NK-92 (cell line): ENCODE data around the gene TMEM9B.
A peak's percentile ranks its signal among the peaks of the same experiment; 100 is the strongest.
"Not testable (repeated sequence)": the region's sequence is repeated elsewhere in the genome, so short reads cannot be mapped to it uniquely, and the experiment has no call there.

Experiments used
- DNase-seq: peaks from one replicate; lab custom pipeline; 2025; ENCODE audit not compliant: unreplicated experiment; lab: John Stamatoyannopoulos, UW

Gene TMEM9B

GRCh38 chr11:8973121-8973520 is 8.9 kb upstream of the TMEM9B start:
- DNase-seq = no peak

- DNase-seq = no peak
Measured at GRCh38 chr11:8971924-8972316, 7.7 kb upstream of the TMEM9B start.

- no peak for DNase-seq
Measured at GRCh38 chr11:8971196-8971923, 7.1 kb upstream of the TMEM9B start.

- DNase-seq = no peak
Measured at GRCh38 chr11:8967184-8967583, 2.9 kb upstream of the TMEM9B start.

- DNase-seq = peak; percentile 15
Measured at GRCh38 chr11:8963569-8964323, 496 bp downstream of the TMEM9B start.

GRCh38 chr11:8962841-8963240 is 1.4 kb downstream of the TMEM9B start:
- DNase-seq = no peak

GRCh38 chr11:8961401-8961800 is 2.8 kb downstream of the TMEM9B start:
- DNase-seq = no peak

- DNase-seq = no peak
Measured at GRCh38 chr11:8959546-8960166, 4.6 kb downstream of the TMEM9B start.

GRCh38 chr11:8956860-8957259 is 7.4 kb downstream of the TMEM9B start:
- DNase-seq = no peak

GRCh38 chr11:8948886-8949285 is 15.4 kb downstream of the TMEM9B start:
- DNase-seq = no peak

GRCh38 chr11:8947230-8947943 is 16.9 kb downstream of the TMEM9B start:
- no peak for DNase-seq

GRCh38 chr11:8942518-8943066 is 21.6 kb downstream of the TMEM9B start, which contains the start of gene ASCL3:
Gene ASCL3, minus strand, starts transcription at chr11:8943016. Its CDS starts 4,855 bp downstream, at chr11:8938161.
- no peak for DNase-seq

- DNase-seq = no peak
Measured at GRCh38 chr11:8941341-8942103, 22.7 kb downstream of the TMEM9B start.

GRCh38 chr11:8937659-8938058 is 26.6 kb downstream of the TMEM9B start:
- no peak for DNase-seq

- DNase-seq = no peak
Measured at GRCh38 chr11:8937159-8937558, 27.1 kb downstream of the TMEM9B start.

- not testable (repeated sequence) for DNase-seq
Measured at GRCh38 chr11:8935789-8936188, 28.5 kb downstream of the TMEM9B start.

- no peak for DNase-seq
Measured at GRCh38 chr11:8934742-8935488, 29.3 kb downstream of the TMEM9B start.

- no peak for DNase-seq
Measured at GRCh38 chr11:8933931-8934330, 30.3 kb downstream of the TMEM9B start.

GRCh38 chr11:8932564-8933180 is 31.6 kb downstream of the TMEM9B start, which contains the start of gene C11orf16:
Gene C11orf16, minus strand, starts transcription at chr11:8932947. Its CDS starts 639 bp downstream, at chr11:8932308.
- no peak for DNase-seq
